Osteoblast (primary cell): ENCODE data around the gene SEMA5B. TPM values are rescaled to one million over a fixed set of nuclear protein-coding genes. Genes with fewer than 3 reads are reported as not detected.

Experiments
- DNase-seq: peaks from one replicate; pipeline ENCODE4 v3.0.0; 2011; ENCODE audit warnings: low spot score, mixed read lengths; ENCODE audit not compliant: insufficient read length; ENCODE audit errors: missing footprints
- H2AFZ ChIP-seq: 2 replicates; pipeline ENCODE4 v1.6.0; 2011; ENCODE audit warnings: mild to moderate bottlenecking, low read length
- H3K27ac ChIP-seq: 2 replicates; pipeline ENCODE4 v1.5.1; 2011; ENCODE audit warnings: mild to moderate bottlenecking, low read depth, low read length, moderate library complexity
- H3K27me3 ChIP-seq: 2 replicates; pipeline ENCODE4 v1.6.0; 2012; ENCODE audit warnings: mild to moderate bottlenecking, control low read depth, inconsistent platforms, low read length, moderate library complexity; ENCODE audit not compliant: insufficient read depth
- H3K36me3 ChIP-seq: 2 replicates; pipeline ENCODE4 v1.5.1; 2011; ENCODE audit warnings: mild to moderate bottlenecking, low read length, control low read depth, moderate library complexity; ENCODE audit not compliant: insufficient read depth
- H3K4me1 ChIP-seq: 2 replicates; pipeline ENCODE4 v1.5.1; 2011; ENCODE audit warnings: mild to moderate bottlenecking, low read length, control low read depth, moderate library complexity; ENCODE audit not compliant: insufficient read depth
- H3K4me2 ChIP-seq: 2 replicates; pipeline ENCODE4 v1.6.0; 2011; ENCODE audit warnings: mild to moderate bottlenecking, low read length; ENCODE audit not compliant: insufficient read depth
- H3K4me3 ChIP-seq: fragments of 200-600 bp; sonication (generic); 3 replicates; pipeline ENCODE4 v1.5.1; 2012; ENCODE audit warnings: mild to moderate bottlenecking, low read length, inconsistent platforms; ENCODE audit not compliant: insufficient read depth
- H3K79me2 ChIP-seq: 2 replicates; pipeline ENCODE4 v1.6.0; 2012; ENCODE audit warnings: mild to moderate bottlenecking, low read length, control low read depth, inconsistent platforms; ENCODE audit not compliant: insufficient read depth
- H3K9me3 ChIP-seq: 2 replicates; pipeline ENCODE4 v1.5.1; 2011; ENCODE audit warnings: low read depth, low read length, control low read depth
- H4K20me1 ChIP-seq: 2 replicates; pipeline ENCODE4 v1.6.0; 2012; ENCODE audit warnings: mild to moderate bottlenecking, low read length, control low read depth; ENCODE audit not compliant: insufficient read depth
- CTCF ChIP-seq: IDR thresholded peaks from 2 replicates; pipeline ENCODE4 v1.5.1; 2011; ENCODE audit warnings: mild to moderate bottlenecking, low read depth, low read length, moderate library complexity; ENCODE audit errors: extremely low read depth
- total RNA-seq: library from RNA; depleted of rRNA; stranded (reverse); fragments of >200 nt; gene quantifications from 2 replicates; pipeline ENCODE4 v1.2.3, GENCODE V29; 2012

The SEMA5B gene
- total RNA-seq, 1 donor, result not detected

DNA sequence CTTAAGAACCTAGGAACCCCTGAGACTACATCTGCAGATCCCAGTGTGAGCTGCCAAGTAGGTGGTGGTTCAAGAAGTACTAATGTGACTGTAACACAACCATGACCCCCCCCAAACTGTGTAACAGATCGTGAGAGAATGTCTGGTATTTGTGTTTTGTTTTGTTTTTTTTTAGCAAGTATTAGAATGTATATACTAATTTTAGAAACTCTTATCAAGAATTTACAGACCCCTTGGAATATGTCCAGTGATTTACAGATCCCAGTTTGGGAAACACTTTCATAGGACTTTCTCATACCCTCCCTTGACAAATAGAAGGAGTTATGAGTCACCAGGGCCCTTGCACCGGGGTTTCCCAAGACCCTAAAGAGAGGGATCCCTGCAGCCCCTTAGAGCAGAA lies 79.8 kb downstream of the SEMA5B start:
- no peaks in the 10 kb centered on the region for H3K79me2 ChIP-seq
- no peak overlapping the region for H3K27ac ChIP-seq
- no peaks in the 10 kb centered on the region for H3K9me3 ChIP-seq
- no peak overlapping the region for H3K4me2 ChIP-seq
- H4K20me1 ChIP-seq, result no peaks in the 10 kb centered on the region
- peaks cover 26% of the 10 kb centered on the region for H3K27me3 ChIP-seq
- TF ChIP-seq CTCF, result no peak
- peaks cover 9% of the 10 kb centered on the region for H3K4me1 ChIP-seq
- no peak overlapping the region for H3K4me3 ChIP-seq
- no peaks in the 10 kb centered on the region for H3K36me3 ChIP-seq
- H2AFZ ChIP-seq, result no peak overlapping the region
- no peak for DNase-seq

GRCh38 chr3:122947196-122947595 lies 80.4 kb downstream of the SEMA5B start:
- no peaks in the 10 kb centered on the region for H4K20me1 ChIP-seq
- TF ChIP-seq CTCF, result no peak
- H3K27me3 ChIP-seq, result peaks cover 29% of the 10 kb centered on the region
- no peaks in the 10 kb centered on the region for H3K36me3 ChIP-seq
- peaks cover 9% of the 10 kb centered on the region for H3K4me1 ChIP-seq
- H2AFZ ChIP-seq, result no peak overlapping the region
- H3K27ac ChIP-seq, result no peak overlapping the region
- H3K9me3 ChIP-seq, result no peaks in the 10 kb centered on the region
- H3K4me3 ChIP-seq, result no peak overlapping the region
- DNase-seq, result no peak
- H3K79me2 ChIP-seq, result no peaks in the 10 kb centered on the region
- no peak overlapping the region for H3K4me2 ChIP-seq

- no peak overlapping the region for H3K4me2 ChIP-seq
- no peak for TF ChIP-seq CTCF
Observed at GRCh38 chr3:122946185-122946584, 81.4 kb downstream of the SEMA5B start.

DNA sequence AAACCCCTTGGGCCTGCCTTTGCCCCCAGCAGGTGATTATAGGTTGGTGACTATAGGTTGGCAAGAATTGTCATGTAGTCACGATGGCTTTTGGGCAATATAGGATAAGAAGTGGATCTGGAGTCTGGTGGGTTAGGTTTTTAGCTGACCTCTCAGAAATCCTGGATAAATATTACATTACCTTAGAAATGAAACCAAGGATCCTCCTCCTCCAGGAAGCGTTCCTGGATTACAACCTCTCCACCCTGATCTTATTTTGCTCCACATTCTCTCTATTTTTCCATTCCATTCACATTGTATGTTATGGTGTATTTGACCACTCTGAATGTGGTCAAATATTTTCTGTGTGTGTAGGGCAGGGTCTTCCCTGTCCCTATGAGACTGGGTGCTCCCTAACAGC lies 82.3 kb downstream of the SEMA5B start:
- Histone ChIP-seq H3K27me3 (peaks cover 34% of the 10 kb centered on the region), H3K27ac (no peak overlapping the region), H3K9me3 (no peaks in the 10 kb centered on the region), H2AFZ (no peak overlapping the region), H3K4me3 (no peak overlapping the region), H3K4me1 (peaks cover 9% of the 10 kb centered on the region), H4K20me1 (no peaks in the 10 kb centered on the region), H3K4me2 (no peak overlapping the region), H3K36me3 (no peaks in the 10 kb centered on the region), H3K79me2 (no peaks in the 10 kb centered on the region)
- DNase-seq, result no peak
- no peak for TF ChIP-seq CTCF

More at GRCh38 chr3:122946185-122946584, 81.4 kb downstream of the SEMA5B start:
- no peak overlapping the region for H3K27ac ChIP-seq
- no peaks in the 10 kb centered on the region for H3K79me2 ChIP-seq
- peaks cover 35% of the 10 kb centered on the region for H3K27me3 ChIP-seq
- H4K20me1 ChIP-seq, result no peaks in the 10 kb centered on the region
- peak; percentile 49 for DNase-seq
- peaks cover 9% of the 10 kb centered on the region for H3K4me1 ChIP-seq
- no peaks in the 10 kb centered on the region for H3K36me3 ChIP-seq
- H3K4me3 ChIP-seq, result no peak overlapping the region
- no peaks in the 10 kb centered on the region for H3K9me3 ChIP-seq
- H2AFZ ChIP-seq, result no peak overlapping the region
